Caki2 (cell line): Measurements from ENCODE around the gene MMP25. TPM values are rescaled to one million over a fixed set of nuclear protein-coding genes. Genes with fewer than 3 reads are reported as not detected.

Experiments used
- DNase-seq: peaks from one replicate; pipeline ENCODE4 v3.0.0-alpha.2; 2015; ENCODE audit warnings: low read depth
- in situ Hi-C: cut with HindIII; loops from 2 replicates; pipeline ENCODE4 v1.10.0; 2016; ENCODE audit warnings: low sequenced_read_pairs, low pct_unique_long_range_greater_than_20kb, mixed read lengths
- total RNA-seq: library from RNA; depleted of rRNA; stranded (reverse); fragments of >200 nt; shearing (Covaris generic); gene quantifications from 2 replicates; pipeline ENCODE4 v1.2.3, GENCODE V29; 2014; ENCODE audit warnings: low replicate concordance; rRNA removed

MMP25 gene
- total RNA-seq, 1 experiment from 2014 or later: not detected

- in situ Hi-C loops: no loop called here
- no peak for DNase-seq
These were observed 53.0 kb downstream of the MMP25 start for GRCh38 chr16:3099395-3099731.

GRCh38 chr16:3099732-3100499 lies 53.6 kb downstream of the MMP25 start:
- peak; percentile 86 for DNase-seq
- in situ Hi-C loops: no loop called here

- in situ Hi-C loops: no loop called here
- peak; percentile 31 for DNase-seq
These were observed 54.9 kb downstream of the MMP25 start for GRCh38 chr16:3101018-3101840.

GRCh38 chr16:3101841-3102470 lies 55.6 kb downstream of the MMP25 start:
- in situ Hi-C loops: no loop called here
- no peak for DNase-seq

- peak; percentile 82 for DNase-seq
- in situ Hi-C loops: no loop called here
These were observed 60.0 kb downstream of the MMP25 start for GRCh38 chr16:3106205-3106928.

Other genes starting within 250 kb of the MMP25 start
- not detected in 2 replicates for gene PRSS41, start 248.1 kb upstream of the MMP25 start, total RNA-seq
- gene PRSS21, start 229.3 kb upstream of the MMP25 start, total RNA-seq: not detected in 2 replicates
- gene ZG16B, start 216.3 kb upstream of the MMP25 start, total RNA-seq: 0.93 TPM in 1 of 2 replicates, not detected in the other
- not detected in 2 replicates for gene PRSS22, start 188.4 kb upstream of the MMP25 start, total RNA-seq
- gene FLYWCH2, start 163.3 kb upstream of the MMP25 start, total RNA-seq: 121 and 161 TPM in 2 replicates
- 133 and 149 TPM in 2 replicates for gene FLYWCH1, start 134.6 kb upstream of the MMP25 start, total RNA-seq
- 18.2 and 32.8 TPM in 2 replicates for gene KREMEN2, start 82.3 kb upstream of the MMP25 start, total RNA-seq
- 60.8 and 77.4 TPM in 2 replicates for gene PAQR4, start 77.2 kb upstream of the MMP25 start, total RNA-seq
- gene PKMYT1, start 66.1 kb upstream of the MMP25 start, total RNA-seq: 25.5 and 39.1 TPM in 2 replicates
- gene CLDN9, start 33.6 kb upstream of the MMP25 start, total RNA-seq: 0.07 TPM in 1 of 2 replicates, not detected in the other
- gene CLDN6, start 28.4 kb upstream of the MMP25 start, total RNA-seq: not detected in 2 replicates
- gene TNFRSF12A, start 26.2 kb upstream of the MMP25 start, total RNA-seq: 975 and 1,222 TPM in 2 replicates
- 461 and 685 TPM in 2 replicates for gene HCFC1R1, start 22.6 kb upstream of the MMP25 start, total RNA-seq
- gene THOC6, start 22.5 kb upstream of the MMP25 start, total RNA-seq: 247 and 252 TPM in 2 replicates
- gene BICDL2, start 9.6 kb upstream of the MMP25 start, total RNA-seq: not detected in 2 replicates
- gene IL32, start 19.1 kb downstream of the MMP25 start, total RNA-seq: 171 and 219 TPM in 2 replicates
- gene ZSCAN10, start 52.7 kb downstream of the MMP25 start, total RNA-seq: not detected in 2 replicates
- gene ZNF205, start 66.0 kb downstream of the MMP25 start, total RNA-seq: 20.0 and 28.4 TPM in 2 replicates
- gene ZNF213, start 88.5 kb downstream of the MMP25 start, total RNA-seq: 2.6 and 4.8 TPM in 2 replicates
- gene OR1F1, start 141.6 kb downstream of the MMP25 start, total RNA-seq: not detected in 2 replicates
- 12.1 and 12.8 TPM in 2 replicates for gene ZNF200, start 188.6 kb downstream of the MMP25 start, total RNA-seq
- not detected in 2 replicates for gene MEFV, start 210.1 kb downstream of the MMP25 start, total RNA-seq
- 58.5 and 90.0 TPM in 2 replicates for gene ZNF263, start 236.9 kb downstream of the MMP25 start, total RNA-seq